ENCODE data around the gene KY.

KY gene

GRCh38 chr3:134621854-134622253 lies 29.0 kb downstream of the KY start (continued):
- TF ChIP-seq, protein P1, sequence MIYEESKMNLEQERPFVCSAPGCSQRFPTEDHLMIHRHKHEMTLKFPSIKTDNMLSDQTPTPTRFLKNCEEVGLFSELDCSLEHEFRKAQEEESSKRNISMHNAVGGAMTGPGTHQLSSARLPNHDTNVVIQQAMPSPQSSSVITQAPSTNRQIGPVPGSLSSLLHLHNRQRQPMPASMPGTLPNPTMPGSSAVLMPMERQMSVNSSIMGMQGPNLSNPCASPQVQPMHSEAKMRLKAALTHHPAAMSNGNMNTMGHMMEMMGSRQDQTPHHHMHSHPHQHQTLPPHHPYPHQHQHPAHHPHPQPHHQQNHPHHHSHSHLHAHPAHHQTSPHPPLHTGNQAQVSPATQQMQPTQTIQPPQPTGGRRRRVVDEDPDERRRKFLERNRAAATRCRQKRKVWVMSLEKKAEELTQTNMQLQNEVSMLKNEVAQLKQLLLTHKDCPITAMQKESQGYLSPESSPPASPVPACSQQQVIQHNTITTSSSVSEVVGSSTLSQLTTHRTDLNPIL (CRISPR knock-in tag; IDR thresholded peaks at IDR 0.05; ENCODE audit: low read depth): no peak
- TF ChIP-seq BACH2 (CRISPR knock-in tag; IDR thresholded peaks at IDR 0.05; ENCODE audit: borderline replicate concordance): no peak
- TF ChIP-seq ZC3H10 (CRISPR knock-in tag; IDR thresholded peaks at IDR 0.05): no peak
- no peak for TF ChIP-seq PPARA (CRISPR knock-in tag; IDR thresholded peaks at IDR 0.05; ENCODE audit: borderline replicate concordance)
- no peak for TF ChIP-seq CSRNP3 (CRISPR knock-in tag; IDR thresholded peaks at IDR 0.05)
- TF ChIP-seq SNAI2 (CRISPR knock-in tag; IDR thresholded peaks at IDR 0.05): no peak
- no peak for TF ChIP-seq TCF4 (CRISPR knock-in tag; IDR thresholded peaks at IDR 0.05; ENCODE audit: borderline replicate concordance)
- TF ChIP-seq OSR1 (CRISPR knock-in tag; IDR thresholded peaks at IDR 0.05): no peak

GRCh38 chr3:134620476-134621115 lies 30.2 kb downstream of the KY start:
- ATAC-seq: no peak
- TF ChIP-seq PPARA (CRISPR knock-in tag; IDR thresholded peaks at IDR 0.05; ENCODE audit: borderline replicate concordance): no peak
- no peak for TF ChIP-seq ARNTL (CRISPR knock-in tag; IDR thresholded peaks at IDR 0.05; ENCODE audit: borderline replicate concordance, low read depth)
- no peak for TF ChIP-seq RARB (CRISPR knock-in tag; IDR thresholded peaks at IDR 0.05)
- no peak for TF ChIP-seq ZNF565 (CRISPR knock-in tag; conservative IDR thresholded peaks at IDR 0.05; ENCODE audit: low read depth)
- TF ChIP-seq ZNF70 (CRISPR knock-in tag; IDR thresholded peaks at IDR 0.05): no peak
- no peak for TF ChIP-seq ISL1 (CRISPR knock-in tag; IDR thresholded peaks at IDR 0.05)
- no peak for TF ChIP-seq BACH2 (CRISPR knock-in tag; IDR thresholded peaks at IDR 0.05; ENCODE audit: borderline replicate concordance)
- TF ChIP-seq TCF4 (CRISPR knock-in tag; IDR thresholded peaks at IDR 0.05; ENCODE audit: borderline replicate concordance): no peak
- TF ChIP-seq CSDC2 (CRISPR knock-in tag; IDR thresholded peaks at IDR 0.05): no peak
- no peak for TF ChIP-seq CSRNP3 (CRISPR knock-in tag; IDR thresholded peaks at IDR 0.05)
- TF ChIP-seq ZC3H10 (CRISPR knock-in tag; IDR thresholded peaks at IDR 0.05): no peak
- TF ChIP-seq TOX (CRISPR knock-in tag; IDR thresholded peaks at IDR 0.05; ENCODE audit: borderline replicate concordance): no peak
- TF ChIP-seq, protein P2, sequence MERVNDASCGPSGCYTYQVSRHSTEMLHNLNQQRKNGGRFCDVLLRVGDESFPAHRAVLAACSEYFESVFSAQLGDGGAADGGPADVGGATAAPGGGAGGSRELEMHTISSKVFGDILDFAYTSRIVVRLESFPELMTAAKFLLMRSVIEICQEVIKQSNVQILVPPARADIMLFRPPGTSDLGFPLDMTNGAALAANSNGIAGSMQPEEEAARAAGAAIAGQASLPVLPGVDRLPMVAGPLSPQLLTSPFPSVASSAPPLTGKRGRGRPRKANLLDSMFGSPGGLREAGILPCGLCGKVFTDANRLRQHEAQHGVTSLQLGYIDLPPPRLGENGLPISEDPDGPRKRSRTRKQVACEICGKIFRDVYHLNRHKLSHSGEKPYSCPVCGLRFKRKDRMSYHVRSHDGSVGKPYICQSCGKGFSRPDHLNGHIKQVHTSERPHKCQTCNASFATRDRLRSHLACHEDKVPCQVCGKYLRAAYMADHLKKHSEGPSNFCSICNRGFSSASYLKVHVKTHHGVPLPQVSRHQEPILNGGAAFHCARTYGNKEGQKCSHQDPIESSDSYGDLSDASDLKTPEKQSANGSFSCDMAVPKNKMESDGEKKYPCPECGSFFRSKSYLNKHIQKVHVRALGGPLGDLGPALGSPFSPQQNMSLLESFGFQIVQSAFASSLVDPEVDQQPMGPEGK (CRISPR knock-in tag; IDR thresholded peaks at IDR 0.05; ENCODE audit: borderline replicate concordance): no peak

DNA sequence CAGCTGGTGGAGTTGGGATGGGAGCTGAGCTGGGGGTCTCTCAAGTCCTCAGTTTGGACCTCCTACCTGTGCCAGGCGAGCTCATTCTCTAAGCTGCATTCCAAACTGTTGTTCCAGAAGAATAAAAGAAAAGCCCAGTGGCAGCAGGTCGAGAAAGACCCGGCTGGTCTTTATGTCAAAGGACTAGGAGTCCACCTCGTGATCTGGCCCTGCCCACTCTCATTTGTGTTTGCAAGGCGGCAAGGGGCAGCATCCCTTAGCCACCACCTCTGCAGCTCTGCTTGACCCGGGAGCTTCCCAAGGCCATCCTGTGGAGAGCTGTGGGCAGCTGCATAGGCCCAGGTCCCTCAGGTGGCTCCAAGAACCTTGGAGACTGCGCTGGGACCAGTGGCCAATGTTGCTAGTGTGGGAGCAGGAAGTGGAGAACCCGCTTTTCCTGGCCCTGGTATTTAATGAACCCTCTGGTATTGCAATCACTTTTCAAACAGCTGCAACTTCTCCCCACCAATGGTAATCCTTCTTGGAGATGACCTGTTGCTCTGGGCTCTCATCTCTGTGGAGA lies 30.9 kb downstream of the KY start:
- ATAC-seq: no peak
- TF ChIP-seq, protein P2 (CRISPR knock-in tag; IDR thresholded peaks at IDR 0.05; ENCODE audit: borderline replicate concordance): no peak
- TF ChIP-seq, protein P1 (CRISPR knock-in tag; IDR thresholded peaks at IDR 0.05; ENCODE audit: low read depth): no peak
- TF ChIP-seq ARNTL (CRISPR knock-in tag; IDR thresholded peaks at IDR 0.05; ENCODE audit: borderline replicate concordance, low read depth): no peak
- TF ChIP-seq TOX (CRISPR knock-in tag; IDR thresholded peaks at IDR 0.05; ENCODE audit: borderline replicate concordance): no peak
- no peak for TF ChIP-seq OSR1 (CRISPR knock-in tag; IDR thresholded peaks at IDR 0.05)
- TF ChIP-seq ISL1 (CRISPR knock-in tag; IDR thresholded peaks at IDR 0.05): no peak
- TF ChIP-seq ZNF565 (CRISPR knock-in tag; conservative IDR thresholded peaks at IDR 0.05; ENCODE audit: low read depth): no peak
- no peak for TF ChIP-seq ZFP30 (CRISPR knock-in tag; IDR thresholded peaks at IDR 0.05)
- TF ChIP-seq ZNF70 (CRISPR knock-in tag; IDR thresholded peaks at IDR 0.05): no peak

All from SK-N-SH treated with all-trans-retinoic acid at 6 μM for 48 hours (cell line).